DND-41 (cell line): ENCODE results near the gene CCDC24.

Source experiments
- CTCF ChIP-seq: IDR thresholded peaks from 2 replicates; pipeline ENCODE4 v1.5.1; 2012; ENCODE audit warnings: borderline replicate concordance, low read length, moderate library complexity, mild to moderate bottlenecking; ENCODE audit not compliant: poor library complexity, severe bottlenecking; ENCODE audit errors: extremely low read depth
- EZH2 ChIP-seq: IDR thresholded peaks from 3 replicates; pipeline ENCODE4 v1.6.1; 2012; ENCODE audit warnings: borderline replicate concordance, low read depth, mild to moderate bottlenecking, moderate library complexity, low read length, inconsistent platforms; ENCODE audit not compliant: severe bottlenecking

GRCh38 chr1:43963890-43964289 is 27.5 kb upstream of the CCDC24 start:
- TF ChIP-seq CTCF (no peak), EZH2 (no peak)
